HG03039 (cell line): ENCODE results near the gene FBXO31.
"Not testable (repeated sequence)": the region's sequence is repeated elsewhere in the genome, so short reads cannot be mapped to it uniquely, and the experiment has no call there.

Experiments
- ATAC-seq: cut with Tn5 transposase; IDR thresholded peaks from one replicate; pipeline ENCODE4 v1.9.1; 2021; ENCODE audit warnings: mild to moderate bottlenecking, moderate library complexity; ENCODE audit not compliant: unreplicated experiment

The FBXO31 gene

GRCh38 chr16:87387942-87388817, 4.6 kb upstream of the FBXO31 start:
- ATAC-seq: peak; percentile 33

- ATAC-seq: not testable (repeated sequence)
These were observed 1.2 kb upstream of the FBXO31 start for GRCh38 chr16:87384875-87385167.

GRCh38 chr16:87384162-87384874, 742 bp upstream of the FBXO31 start:
- ATAC-seq: peak; percentile 9

- no peak for ATAC-seq
These were observed 1.4 kb downstream of the FBXO31 start for GRCh38 chr16:87382023-87382785.

GRCh38 chr16:87380881-87381280, 2.7 kb downstream of the FBXO31 start:
- no peak for ATAC-seq

- no peak for ATAC-seq
These were observed 3.2 kb downstream of the FBXO31 start for GRCh38 chr16:87380403-87380802.

- not testable (repeated sequence) for ATAC-seq
These were observed 4.2 kb downstream of the FBXO31 start for GRCh38 chr16:87379312-87379752.

- ATAC-seq: no peak
These were observed 6.9 kb downstream of the FBXO31 start for GRCh38 chr16:87376660-87377059.

- ATAC-seq: no peak
These were observed 8.0 kb downstream of the FBXO31 start for GRCh38 chr16:87375426-87376135.

GRCh38 chr16:87374313-87374712, 9.3 kb downstream of the FBXO31 start:
- ATAC-seq: no peak

- no peak for ATAC-seq
These were observed 11.3 kb downstream of the FBXO31 start for GRCh38 chr16:87372305-87372704.

- ATAC-seq: no peak
These were observed 12.2 kb downstream of the FBXO31 start for GRCh38 chr16:87371261-87371866.

- no peak for ATAC-seq
These were observed 13.5 kb downstream of the FBXO31 start for GRCh38 chr16:87369796-87370719.

GRCh38 chr16:87369117-87369765, 14.3 kb downstream of the FBXO31 start:
- ATAC-seq: no peak

GRCh38 chr16:87368029-87368770, 15.4 kb downstream of the FBXO31 start:
- ATAC-seq: no peak

GRCh38 chr16:87367529-87367928, 16.0 kb downstream of the FBXO31 start:
- no peak for ATAC-seq

GRCh38 chr16:87366930-87367329, 16.6 kb downstream of the FBXO31 start:
- no peak for ATAC-seq

- ATAC-seq: no peak
These were observed 17.3 kb downstream of the FBXO31 start for GRCh38 chr16:87366288-87366687.
